Fibroblast of lung (primary cell): ENCODE data around the gene FHIT.

Experiments
- EZH2 ChIP-seq: IDR thresholded peaks from 2 replicates; pipeline ENCODE4 v1.5.1; 2012; ENCODE audit warnings: low read length, control low read depth, mild to moderate bottlenecking; ENCODE audit errors: missing control alignments
- TF ChIP-seq, protein P1 (sequence below), 2 donors: IDR thresholded peaks in 1 of 2; conservative IDR thresholded peaks in 1 of 2; 1 replicate in 1 of 2; 2 replicates in 1 of 2; pipeline ENCODE4 v1.5.1; 2011 to 2012; ENCODE audit warnings: low read length in 2 of 2, control low read depth in 1 of 2, inconsistent platforms in 1 of 2, low read depth in 1 of 2, mild to moderate bottlenecking in 1 of 2

DNA sequence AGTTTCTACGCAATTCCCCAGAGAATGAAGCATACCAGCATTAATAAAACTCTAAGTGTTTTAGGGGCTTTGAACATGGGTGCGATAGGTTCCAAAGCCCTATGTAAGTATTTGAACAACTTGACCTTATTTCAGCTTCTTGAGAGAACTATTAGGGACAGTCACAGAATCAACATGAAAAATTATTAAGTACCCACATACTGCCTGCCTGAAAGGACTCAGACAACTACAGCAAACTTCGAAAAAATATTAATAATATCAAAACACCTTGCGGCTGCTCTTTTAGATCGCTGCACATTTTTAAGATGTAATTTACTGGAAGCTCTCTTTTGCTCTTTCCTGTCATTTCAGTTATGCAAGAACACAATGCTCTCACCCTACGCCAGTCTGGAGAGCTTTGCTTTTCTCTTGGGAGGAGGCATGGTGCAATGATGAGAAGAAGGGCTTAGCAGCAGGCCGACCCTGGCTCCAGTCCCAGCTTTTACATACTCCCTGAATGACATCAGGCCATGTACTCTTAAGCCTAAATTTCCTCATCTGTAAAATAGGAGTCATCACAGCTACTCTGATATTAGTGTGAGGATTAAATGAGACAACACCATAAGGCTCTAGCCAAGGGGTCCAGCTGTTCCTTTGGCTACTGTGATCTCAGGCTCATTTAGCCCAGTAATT lies 640.7 kb downstream of the FHIT start:
- no peak for TF ChIP-seq EZH2
- TF ChIP-seq, protein P1, sequence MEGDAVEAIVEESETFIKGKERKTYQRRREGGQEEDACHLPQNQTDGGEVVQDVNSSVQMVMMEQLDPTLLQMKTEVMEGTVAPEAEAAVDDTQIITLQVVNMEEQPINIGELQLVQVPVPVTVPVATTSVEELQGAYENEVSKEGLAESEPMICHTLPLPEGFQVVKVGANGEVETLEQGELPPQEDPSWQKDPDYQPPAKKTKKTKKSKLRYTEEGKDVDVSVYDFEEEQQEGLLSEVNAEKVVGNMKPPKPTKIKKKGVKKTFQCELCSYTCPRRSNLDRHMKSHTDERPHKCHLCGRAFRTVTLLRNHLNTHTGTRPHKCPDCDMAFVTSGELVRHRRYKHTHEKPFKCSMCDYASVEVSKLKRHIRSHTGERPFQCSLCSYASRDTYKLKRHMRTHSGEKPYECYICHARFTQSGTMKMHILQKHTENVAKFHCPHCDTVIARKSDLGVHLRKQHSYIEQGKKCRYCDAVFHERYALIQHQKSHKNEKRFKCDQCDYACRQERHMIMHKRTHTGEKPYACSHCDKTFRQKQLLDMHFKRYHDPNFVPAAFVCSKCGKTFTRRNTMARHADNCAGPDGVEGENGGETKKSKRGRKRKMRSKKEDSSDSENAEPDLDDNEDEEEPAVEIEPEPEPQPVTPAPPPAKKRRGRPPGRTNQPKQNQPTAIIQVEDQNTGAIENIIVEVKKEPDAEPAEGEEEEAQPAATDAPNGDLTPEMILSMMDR (conservative IDR thresholded peaks at IDR 0.05 in 1 of 2, IDR thresholded peaks at IDR 0.05 in 1 of 2; ENCODE audit: low read depth in 1 of 2, low read length in 2 of 2): no peak
